WTC11 (cell line): ENCODE data around the gene EZR. TPM values are rescaled to one million over a fixed set of nuclear protein-coding genes. Genes with fewer than 3 reads are reported as not detected.

Experiments
- ATAC-seq: fragments of 200-7000 bp; cut with Tn5 transposase; 2 replicates; pipeline ENCODE4 v1.10.0; 2021; ENCODE audit warnings: mild to moderate bottlenecking, moderate library complexity
- CTCF ChIA-PET: fragments of 300-600 bp; sonication (Branson Sonifier 250); formaldehyde crosslinking; loops from one replicate; lab custom pipeline; 2021; ENCODE audit warnings: antibody characterized with exemption; lab: Charles Lee
- POLR2A ChIA-PET: fragments of 350-600 bp; sonication (Branson Sonifier 250); formaldehyde crosslinking; loops from one replicate; lab custom pipeline; 2021; ENCODE audit warnings: antibody characterized with exemption; lab: Charles Lee
- DNase-seq: peaks from one replicate; pipeline ENCODE4 v3.0.0; 2021; ENCODE audit warnings: low spot score
- H3K27ac Mint-ChIP-seq: 2 replicates; pipeline ENCODE4 v1.8.0; 2021; ENCODE audit warnings: mixed read lengths
- H3K27me3 Mint-ChIP-seq: 2 replicates; pipeline ENCODE4 v1.8.0; 2021; ENCODE audit warnings: low read depth, mild to moderate bottlenecking, moderate library complexity, mixed read lengths
- H3K36me3 Mint-ChIP-seq: 2 replicates; pipeline ENCODE4 v1.8.0; 2021; ENCODE audit warnings: mixed read lengths
- H3K4me1 Mint-ChIP-seq: 2 replicates; pipeline ENCODE4 v1.8.0; 2022; ENCODE audit warnings: mixed read lengths
- H3K4me3 Mint-ChIP-seq: 2 replicates; pipeline ENCODE4 v1.8.0; 2021; ENCODE audit warnings: mild to moderate bottlenecking, moderate library complexity, mixed read lengths
- H3K9me3 Mint-ChIP-seq: 2 replicates; pipeline ENCODE4 v1.8.0; 2021; ENCODE audit warnings: mixed read lengths
- ATF3 ChIP-seq: sonication (generic); formaldehyde crosslinking; conservative IDR thresholded peaks from 2 replicates; pipeline ENCODE4 v1.8.1; 2022; ENCODE audit warnings: mild to moderate bottlenecking, missing genetic modification reagents
- ATF6 ChIP-seq: sonication (generic); formaldehyde crosslinking; IDR thresholded peaks from 2 replicates; pipeline ENCODE4 v1.8.1; 2023; ENCODE audit warnings: mild to moderate bottlenecking, missing genetic modification reagents
- CBFB ChIP-seq: sonication (generic); formaldehyde crosslinking; IDR thresholded peaks from 2 replicates; pipeline ENCODE4 v1.8.1; 2022; ENCODE audit warnings: mild to moderate bottlenecking, low read depth, missing genetic modification reagents
- E2F1 ChIP-seq: sonication (generic); formaldehyde crosslinking; IDR thresholded peaks from 2 replicates; pipeline ENCODE4 v1.8.0; 2022; ENCODE audit warnings: mild to moderate bottlenecking, missing genetic modification reagents
- ERG ChIP-seq: fragments of 250-450 bp; sonication (Bioruptor Pico); IDR thresholded peaks from 2 replicates; pipeline ENCODE4 v1.8.0; 2021; ENCODE audit warnings: mild to moderate bottlenecking
- GABPB1 ChIP-seq: sonication (generic); formaldehyde crosslinking; IDR thresholded peaks from 2 replicates; pipeline ENCODE4 v1.8.1; 2023; ENCODE audit warnings: mild to moderate bottlenecking, missing genetic modification reagents
- HMGXB4 ChIP-seq: sonication (generic); formaldehyde crosslinking; IDR thresholded peaks from 2 replicates; pipeline ENCODE4 v1.8.1; 2023; ENCODE audit warnings: mild to moderate bottlenecking, moderate library complexity, missing genetic modification reagents
- IRF1 ChIP-seq: sonication (generic); formaldehyde crosslinking; IDR thresholded peaks from 2 replicates; pipeline ENCODE4 v1.8.0; 2023; ENCODE audit warnings: missing genetic modification reagents
- MAX ChIP-seq: sonication (generic); formaldehyde crosslinking; IDR thresholded peaks from 2 replicates; pipeline ENCODE4 v1.8.0; 2022; ENCODE audit warnings: mild to moderate bottlenecking, missing genetic modification reagents
- NFATC4 ChIP-seq: fragments of 250-450 bp; sonication (Bioruptor Pico); IDR thresholded peaks from 2 replicates; pipeline ENCODE4 v1.9.0; 2021; ENCODE audit warnings: mild to moderate bottlenecking
- NFE2L1 ChIP-seq: sonication (generic); formaldehyde crosslinking; IDR thresholded peaks from 2 replicates; pipeline ENCODE4 v1.8.1; 2023; ENCODE audit warnings: missing genetic modification reagents
- NFYB ChIP-seq: sonication (generic); formaldehyde crosslinking; conservative IDR thresholded peaks from 2 replicates; pipeline ENCODE4 v1.8.0; 2022; ENCODE audit warnings: low read depth, missing genetic modification reagents
- TCF7 ChIP-seq: sonication (generic); formaldehyde crosslinking; IDR thresholded peaks from 2 replicates; pipeline ENCODE4 v1.8.0; 2022; ENCODE audit warnings: mild to moderate bottlenecking, low read depth, missing genetic modification reagents, moderate library complexity
- TEAD1 ChIP-seq: sonication (generic); formaldehyde crosslinking; IDR thresholded peaks from 2 replicates; pipeline ENCODE4 v1.8.0; 2022; ENCODE audit warnings: mild to moderate bottlenecking, missing genetic modification reagents
- TP53 ChIP-seq: sonication (generic); formaldehyde crosslinking; IDR thresholded peaks from 2 replicates; pipeline ENCODE4 v1.8.1; 2023; ENCODE audit warnings: mild to moderate bottlenecking, missing genetic modification reagents
- USF1 ChIP-seq: sonication (generic); formaldehyde crosslinking; IDR thresholded peaks from 2 replicates; pipeline ENCODE4 v1.8.0; 2022; ENCODE audit warnings: mild to moderate bottlenecking, missing genetic modification reagents
- USF2 ChIP-seq: sonication (generic); formaldehyde crosslinking; IDR thresholded peaks from 2 replicates; pipeline ENCODE4 v1.8.1; 2023; ENCODE audit warnings: mild to moderate bottlenecking, missing genetic modification reagents, moderate library complexity
- ZNF416 ChIP-seq: fragments of 250-450 bp; sonication (Bioruptor Pico); IDR thresholded peaks from 2 replicates; pipeline ENCODE4 v1.9.0; 2021; ENCODE audit warnings: mild to moderate bottlenecking, inconsistent platforms
- total RNA-seq: library from RNA; stranded (reverse); gene quantifications from 3 replicates; pipeline ENCODE4 v1.2.3, GENCODE V29; 2021
- TF ChIP-seq, protein P1 (sequence below): sonication (generic); formaldehyde crosslinking; IDR thresholded peaks from 2 replicates; pipeline ENCODE4 v1.8.1; 2023; ENCODE audit warnings: mild to moderate bottlenecking, missing genetic modification reagents

The EZR gene
- total RNA-seq, 1 experiment from 2014 or later, result 215 TPM

DNA sequence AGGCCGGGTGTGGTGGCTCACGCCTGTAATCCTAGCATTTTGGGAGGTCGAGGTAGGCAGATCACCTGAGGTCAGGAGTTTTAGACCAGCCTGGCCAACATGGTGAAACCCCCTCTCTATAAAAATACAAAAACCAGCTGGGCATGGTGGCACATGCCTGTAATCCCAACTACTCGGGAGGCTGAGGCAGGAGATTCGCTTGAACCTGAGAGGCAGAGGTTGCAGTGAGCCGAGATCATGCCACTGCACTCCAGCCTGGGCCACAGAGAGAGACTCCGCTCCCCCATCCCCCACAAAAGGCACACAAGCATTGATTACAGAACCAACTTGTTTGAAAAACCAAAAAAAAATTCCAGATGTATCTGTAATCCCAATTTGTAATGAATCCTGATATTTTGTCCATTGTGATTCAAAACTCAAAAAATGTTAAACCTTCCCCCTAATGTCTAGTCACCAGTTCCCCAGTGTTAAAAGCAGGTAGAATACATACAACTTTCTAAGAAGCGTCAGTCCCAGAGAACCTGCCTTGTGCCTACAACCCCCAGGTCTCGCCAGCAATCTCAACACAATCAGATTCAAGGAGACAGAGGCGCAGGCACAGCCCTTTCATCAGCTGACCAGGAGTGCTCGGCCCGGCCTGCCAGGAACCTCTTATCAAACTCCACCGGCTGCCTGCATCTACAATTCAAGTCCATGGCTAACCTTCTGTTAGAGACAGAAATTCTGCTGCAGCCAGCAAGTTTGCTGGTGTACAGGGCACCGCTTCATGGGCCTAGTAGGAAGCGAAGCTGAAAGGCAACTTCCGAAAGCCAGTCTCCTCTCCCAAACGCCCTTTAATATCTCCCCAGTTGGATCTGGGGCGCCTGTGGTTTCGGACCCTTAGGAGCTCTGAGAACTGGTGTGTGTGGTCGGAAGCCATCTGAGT lies 2.1 kb downstream of the EZR start:
- no peak for ATAC-seq
- peak; percentile 32 for DNase-seq
- Mint-ChIP-seq H3K27me3 (peaks cover 16% of the 10 kb centered on the region), H3K4me1 (peaks cover 52% of the 10 kb centered on the region), H3K4me3 (peak overlapping the region; percentile 95), H3K27ac (peak overlapping the region; percentile 99), H3K36me3 (peaks cover 65% of the 10 kb centered on the region), H3K9me3 (peaks cover 7% of the 10 kb centered on the region)
- ChIA-PET CTCF (interaction anchor here (1.0 to 1.1 kb wide), 3 partner anchors 8 to 99 kb away, joined by 3 to 4 read pairs (median 3); no protein-coding TSS in a partner anchor), POLR2A (interaction anchor here (1.0 to 1.1 kb wide), 2 partner anchors 37 to 52 kb away, joined by 6 to 8 read pairs; no protein-coding TSS in a partner anchor)
- TF ChIP-seq GABPB1 (CRISPR knock-in tag) (0 out of 2 replicates have a peak, but pooled peaks have one; percentile 49), ATF6 (CRISPR knock-in tag) (no peak), CBFB (CRISPR knock-in tag) (no peak), MAX (CRISPR knock-in tag) (0 out of 2 replicates have a peak, but pooled peaks have one; percentile 15), USF1 (CRISPR knock-in tag) (peak; percentile 28; the same call in 1 of the 2 replicates)
- TF ChIP-seq, protein P1, sequence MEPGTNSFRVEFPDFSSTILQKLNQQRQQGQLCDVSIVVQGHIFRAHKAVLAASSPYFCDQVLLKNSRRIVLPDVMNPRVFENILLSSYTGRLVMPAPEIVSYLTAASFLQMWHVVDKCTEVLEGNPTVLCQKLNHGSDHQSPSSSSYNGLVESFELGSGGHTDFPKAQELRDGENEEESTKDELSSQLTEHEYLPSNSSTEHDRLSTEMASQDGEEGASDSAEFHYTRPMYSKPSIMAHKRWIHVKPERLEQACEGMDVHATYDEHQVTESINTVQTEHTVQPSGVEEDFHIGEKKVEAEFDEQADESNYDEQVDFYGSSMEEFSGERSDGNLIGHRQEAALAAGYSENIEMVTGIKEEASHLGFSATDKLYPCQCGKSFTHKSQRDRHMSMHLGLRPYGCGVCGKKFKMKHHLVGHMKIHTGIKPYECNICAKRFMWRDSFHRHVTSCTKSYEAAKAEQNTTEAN, result no peak

- CTCF ChIA-PET, result interaction anchor here (1.0 kb wide), 1 partner anchor 98 kb away, joined by 3 read pairs; no protein-coding TSS in a partner anchor
- POLR2A ChIA-PET, result no interaction called here
- 0 out of 2 replicates have a peak overlapping the region, but pooled peaks have one; percentile 46 for H3K27ac Mint-ChIP-seq
- no peak for TF ChIP-seq USF2 (CRISPR knock-in tag)
- no peak for TF ChIP-seq TCF7
- TF ChIP-seq ZNF416 (CRISPR knock-in tag), result no peak
- TF ChIP-seq HMGXB4 (CRISPR knock-in tag), result no peak
- no peak for TF ChIP-seq ATF3 (CRISPR knock-in tag)
- TF ChIP-seq NFATC4 (CRISPR knock-in tag), result no peak
- TF ChIP-seq NFE2L1, result no peak
- no peak for TF ChIP-seq ERG (CRISPR knock-in tag)
- TF ChIP-seq TP53 (CRISPR knock-in tag), result no peak
- TF ChIP-seq MAX (CRISPR knock-in tag), result no peak
- no peak for TF ChIP-seq NFYB (CRISPR knock-in tag)
- TF ChIP-seq IRF1 (CRISPR knock-in tag), result no peak
- TF ChIP-seq E2F1 (CRISPR knock-in tag), result no peak
- no peak for TF ChIP-seq TEAD1 (CRISPR knock-in tag)
- TF ChIP-seq USF1 (CRISPR knock-in tag), result no peak
Measured at GRCh38 chr6:158816329-158816728, 2.8 kb downstream of the EZR start.

More at GRCh38 chr6:158816329-158816728, 2.8 kb downstream of the EZR start:
- Mint-ChIP-seq H3K36me3 (peaks cover 63% of the 10 kb centered on the region), H3K4me3 (peak overlapping the region; percentile 95), H3K9me3 (peaks cover 7% of the 10 kb centered on the region), H3K27me3 (peaks cover 14% of the 10 kb centered on the region), H3K4me1 (peaks cover 59% of the 10 kb centered on the region)
- ATAC-seq, result no peak
- no peak for DNase-seq
